Measurements from ENCODE around the gene IQCE.
"Not testable (repeated sequence)": the region's sequence is repeated elsewhere in the genome, so short reads cannot be mapped to it uniquely, and the experiment has no call there.

Gene IQCE

DNA sequence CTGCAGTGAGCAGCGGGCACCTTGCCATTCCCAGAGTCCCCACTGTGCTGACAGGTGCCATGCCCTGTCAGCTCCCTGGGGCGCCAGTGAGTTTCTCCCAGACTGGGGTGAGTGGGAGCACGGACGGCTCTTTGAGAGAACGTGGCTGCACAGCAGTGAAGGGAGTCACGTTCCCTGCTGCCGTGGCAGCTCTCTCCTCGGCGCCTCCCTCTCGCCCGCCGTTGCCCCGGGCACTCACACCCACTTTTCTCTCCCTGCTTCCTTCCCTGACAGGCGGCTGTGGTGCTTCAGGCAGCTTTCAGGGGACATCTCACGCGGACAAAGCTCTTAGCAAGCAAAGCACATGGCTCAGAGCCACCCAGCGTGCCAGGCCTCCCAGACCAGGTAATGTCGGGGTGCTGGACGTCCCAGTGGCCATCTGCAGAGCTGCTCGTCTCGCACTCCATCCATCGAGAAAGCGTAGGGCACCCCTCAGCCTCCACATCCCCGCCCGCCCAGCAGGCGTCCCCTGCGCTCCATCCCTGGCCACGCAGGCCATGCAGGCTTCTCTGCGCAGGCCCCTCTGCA, 45.9 kb downstream of the IQCE start:
- Histone ChIP-seq H3K27me3 (ENCODE audit: control insufficient read depth, insufficient read depth, low read length) (no peaks in the 10 kb centered on the region), H3K4me3 (ENCODE audit: low read length) (no peak overlapping the region), H3K27ac (ENCODE audit: low read length) (no peak overlapping the region), H3K4me1 (ENCODE audit: control insufficient read depth, low read depth, low read length) (no peaks in the 10 kb centered on the region), H3K9me3 (ENCODE audit: control insufficient read depth, low read depth, low read length) (no peaks in the 10 kb centered on the region), H3K36me3 (ENCODE audit: control insufficient read depth, low read depth, low read length) (no peaks in the 10 kb centered on the region), H3K9ac (ENCODE audit: low read length) (no peak overlapping the region)

DNA sequence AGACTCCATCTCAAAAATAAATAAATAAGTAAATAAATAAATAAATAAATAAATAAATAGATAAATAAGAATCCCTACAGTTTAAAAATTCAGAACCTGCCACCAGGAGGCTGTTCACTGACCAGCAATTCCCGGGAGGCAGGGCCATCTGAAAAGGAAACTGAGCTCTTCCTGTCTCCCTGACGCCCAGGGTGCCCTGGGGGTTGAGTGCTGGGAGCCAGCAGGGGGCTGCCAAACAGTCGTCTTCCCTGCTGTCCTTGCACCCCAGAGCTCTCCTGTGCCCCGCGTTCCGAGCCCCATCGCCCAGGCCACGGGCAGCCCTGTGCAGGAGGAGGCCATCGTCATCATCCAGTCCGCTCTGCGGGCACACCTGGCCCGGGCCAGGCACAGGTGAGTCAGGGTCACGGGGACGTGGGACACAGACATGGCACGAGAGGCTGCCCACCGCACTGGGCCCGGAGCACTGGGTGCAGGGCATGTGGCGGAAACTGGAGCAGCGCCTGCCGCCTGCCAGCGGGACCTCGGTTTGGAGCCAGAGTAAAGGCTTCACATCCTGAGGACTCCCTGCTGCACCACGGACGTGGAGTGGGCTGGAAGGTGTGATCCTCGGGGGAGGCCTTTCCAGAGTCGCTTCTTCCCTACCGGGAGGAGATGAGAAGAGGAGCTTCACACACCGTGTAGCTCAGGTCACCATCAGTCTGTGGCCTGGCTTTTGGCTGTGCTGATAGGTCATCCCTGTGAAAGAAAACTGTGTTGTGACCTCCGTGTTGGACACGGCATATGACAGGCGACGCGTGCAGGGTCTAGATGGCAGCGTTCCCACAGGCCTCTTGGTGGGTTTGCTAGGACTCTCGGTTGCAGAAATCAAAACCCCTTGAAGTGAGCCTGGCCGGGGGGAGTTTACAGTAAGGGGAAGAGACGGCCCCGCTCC, 47.1 kb downstream of the IQCE start:
- Histone ChIP-seq H3K9ac (ENCODE audit: low read length) (no peak overlapping the region), H3K36me3 (ENCODE audit: control insufficient read depth, low read depth, low read length) (no peaks in the 10 kb centered on the region), H3K27ac (ENCODE audit: low read length) (no peak overlapping the region), H3K4me3 (ENCODE audit: low read length) (no peak overlapping the region), H3K4me1 (ENCODE audit: control insufficient read depth, low read depth, low read length) (no peaks in the 10 kb centered on the region), H3K9me3 (ENCODE audit: control insufficient read depth, low read depth, low read length) (no peaks in the 10 kb centered on the region), H3K27me3 (ENCODE audit: control insufficient read depth, insufficient read depth, low read length) (no peaks in the 10 kb centered on the region)

DNA sequence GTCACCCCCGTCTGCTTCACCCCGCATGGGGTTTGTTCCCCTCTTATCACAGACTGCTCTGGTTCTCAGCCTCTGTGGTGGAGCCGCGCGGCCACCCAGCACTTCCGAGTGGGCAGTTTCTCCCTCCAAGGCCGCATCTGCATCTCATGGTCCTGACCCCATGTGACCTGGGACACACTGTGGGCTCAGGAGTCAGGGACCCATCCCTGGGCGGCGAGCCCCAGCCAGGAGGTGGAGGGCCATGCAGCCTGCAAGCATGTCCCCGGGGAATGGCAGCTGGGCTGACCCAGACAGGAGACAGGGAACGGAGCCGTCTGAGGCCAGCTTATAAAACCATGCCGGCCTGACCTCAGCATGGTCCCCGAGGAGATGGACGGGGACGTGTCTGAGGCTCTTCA, 47.8 kb downstream of the IQCE start:
- Histone ChIP-seq H3K9ac (ENCODE audit: low read length) (no peak overlapping the region), H3K4me1 (ENCODE audit: control insufficient read depth, low read depth, low read length) (no peaks in the 10 kb centered on the region), H3K9me3 (ENCODE audit: control insufficient read depth, low read depth, low read length) (no peaks in the 10 kb centered on the region), H3K4me3 (ENCODE audit: low read length) (no peak overlapping the region), H3K27ac (ENCODE audit: low read length) (no peak overlapping the region), H3K36me3 (ENCODE audit: control insufficient read depth, low read depth, low read length) (no peaks in the 10 kb centered on the region), H3K27me3 (ENCODE audit: control insufficient read depth, insufficient read depth, low read length) (no peaks in the 10 kb centered on the region)

DNA sequence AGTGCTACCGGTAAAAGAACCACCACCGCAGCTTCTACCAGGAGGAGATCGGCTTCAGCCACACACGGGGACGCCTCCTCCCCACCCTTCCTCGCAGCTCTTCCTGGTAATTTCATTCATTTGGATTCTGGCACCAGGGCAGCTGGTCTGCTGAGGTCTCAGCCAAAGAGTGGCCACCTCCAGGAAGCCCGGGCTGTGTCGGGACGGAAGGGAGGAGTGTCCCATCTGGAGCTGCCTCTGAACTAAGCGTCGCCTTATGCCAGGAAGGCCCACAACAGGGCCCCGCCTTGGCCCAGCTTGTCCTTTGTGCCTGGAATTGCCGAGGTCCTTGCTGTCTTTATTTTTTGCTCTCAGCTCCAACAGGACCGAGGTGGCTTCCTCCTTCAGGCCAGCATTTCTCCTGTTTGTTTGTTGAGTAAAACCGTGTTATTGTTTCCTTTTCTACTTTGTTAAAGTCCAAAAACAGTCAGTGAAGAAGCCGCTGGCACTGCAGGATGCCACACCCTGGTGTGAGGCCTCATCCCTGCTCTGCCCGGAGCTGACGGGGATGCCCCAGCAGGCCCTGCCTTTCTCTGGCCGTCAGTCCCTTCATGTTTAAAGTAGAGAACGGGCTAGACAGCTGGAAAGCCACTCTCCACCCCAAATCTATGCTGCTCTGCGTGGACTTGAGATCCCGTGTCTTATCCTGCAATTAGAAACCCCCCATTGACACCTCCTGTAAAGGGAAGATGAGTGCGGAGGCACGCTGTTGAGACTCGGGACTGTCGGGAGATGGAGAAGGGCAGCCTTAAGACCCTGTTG, 48.5 kb downstream of the IQCE start:
- Histone ChIP-seq H3K4me3 (ENCODE audit: low read length) (no peak overlapping the region), H3K9me3 (ENCODE audit: control insufficient read depth, low read depth, low read length) (no peaks in the 10 kb centered on the region), H3K4me1 (ENCODE audit: control insufficient read depth, low read depth, low read length) (no peaks in the 10 kb centered on the region), H3K9ac (ENCODE audit: low read length) (no peak overlapping the region), H3K36me3 (ENCODE audit: control insufficient read depth, low read depth, low read length) (no peaks in the 10 kb centered on the region), H3K27me3 (ENCODE audit: control insufficient read depth, insufficient read depth, low read length) (no peaks in the 10 kb centered on the region), H3K27ac (ENCODE audit: low read length) (no peak overlapping the region)

DNA sequence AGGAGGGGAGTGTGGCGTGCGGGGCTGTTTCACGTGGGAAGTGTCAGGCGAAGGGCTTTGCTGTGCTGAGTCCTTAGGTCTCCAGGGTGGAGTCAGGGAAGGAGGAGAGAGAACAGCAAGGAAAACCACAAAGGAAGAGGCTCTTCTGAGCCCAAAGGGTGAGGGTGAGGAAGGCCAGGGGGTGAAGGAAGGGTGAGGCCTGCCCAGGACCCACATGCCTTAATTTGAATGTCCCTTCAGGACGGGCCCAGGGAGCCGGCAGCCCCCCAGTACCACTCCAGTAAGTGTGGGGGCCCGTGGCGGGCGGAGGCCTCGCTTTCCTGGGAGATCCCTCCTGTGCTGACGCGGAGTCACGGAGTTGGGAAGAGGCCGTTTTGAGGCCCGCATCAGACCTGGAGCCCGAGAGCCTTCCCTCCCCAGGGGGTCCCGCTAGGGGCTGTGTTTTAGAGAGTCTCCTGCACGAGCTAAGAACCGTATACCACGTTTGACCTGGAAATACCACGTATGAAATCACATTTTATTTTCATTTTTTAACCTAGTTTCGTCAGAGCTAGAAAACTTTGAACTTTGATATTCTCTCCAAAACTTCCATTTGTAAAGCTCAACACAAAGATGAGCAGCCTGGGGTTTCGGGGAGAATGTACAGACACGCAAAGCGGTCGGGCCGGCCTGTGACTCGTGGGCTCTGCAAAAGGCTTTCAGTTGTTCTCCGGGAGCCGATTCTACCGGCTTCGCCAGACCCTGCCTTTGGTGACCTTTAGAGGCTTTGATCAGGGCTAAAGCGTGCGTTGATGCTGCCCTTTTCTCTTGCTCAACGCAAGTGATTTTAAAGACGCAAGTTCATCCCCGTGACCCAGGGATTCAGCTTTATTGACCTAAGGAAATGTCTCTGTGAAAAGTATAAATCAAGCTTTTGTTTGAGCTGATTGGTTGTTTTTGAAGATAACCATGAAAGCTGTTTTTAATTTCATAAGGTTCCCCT, 49.4 kb downstream of the IQCE start:
- Histone ChIP-seq H3K4me1 (ENCODE audit: control insufficient read depth, low read depth, low read length) (peaks cover 6% of the 10 kb centered on the region), H3K27me3 (ENCODE audit: control insufficient read depth, insufficient read depth, low read length) (no peaks in the 10 kb centered on the region), H3K4me3 (ENCODE audit: low read length) (no peak overlapping the region), H3K9ac (ENCODE audit: low read length) (no peak overlapping the region), H3K36me3 (ENCODE audit: control insufficient read depth, low read depth, low read length) (no peaks in the 10 kb centered on the region), H3K9me3 (ENCODE audit: control insufficient read depth, low read depth, low read length) (no peaks in the 10 kb centered on the region), H3K27ac (ENCODE audit: low read length) (no peak overlapping the region)

DNA sequence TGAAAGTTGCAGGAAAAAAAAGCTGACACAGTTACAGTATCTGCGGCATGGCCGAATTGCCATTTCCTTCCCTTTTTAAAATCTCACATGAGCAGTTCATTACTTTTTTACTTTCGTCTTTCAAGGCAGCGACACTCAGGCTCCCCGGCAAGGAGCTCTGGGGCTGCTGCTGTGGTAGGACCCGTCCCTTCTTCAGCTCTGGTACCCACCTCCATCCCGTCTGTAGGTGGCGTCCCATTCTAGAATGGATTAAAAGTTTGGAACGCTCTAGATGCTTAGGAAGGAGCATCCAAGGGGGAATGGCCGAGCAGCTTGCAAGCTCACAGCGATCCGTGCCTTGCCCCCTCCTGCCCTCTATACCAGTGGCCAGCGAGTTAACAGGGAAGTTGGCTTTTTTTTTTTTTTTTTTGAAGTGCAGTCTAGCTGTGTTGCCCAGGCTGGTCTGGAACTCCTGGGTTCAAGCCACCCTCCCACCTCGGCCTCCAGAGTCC, 50.2 kb downstream of the IQCE start:
- Histone ChIP-seq H3K27ac (ENCODE audit: low read length) (no peak overlapping the region), H3K36me3 (ENCODE audit: control insufficient read depth, low read depth, low read length) (no peaks in the 10 kb centered on the region), H3K9ac (ENCODE audit: low read length) (no peak overlapping the region), H3K27me3 (ENCODE audit: control insufficient read depth, insufficient read depth, low read length) (no peaks in the 10 kb centered on the region), H3K9me3 (ENCODE audit: control insufficient read depth, low read depth, low read length) (no peaks in the 10 kb centered on the region), H3K4me3 (ENCODE audit: low read length) (no peak overlapping the region), H3K4me1 (ENCODE audit: control insufficient read depth, low read depth, low read length) (peaks cover 6% of the 10 kb centered on the region)

DNA sequence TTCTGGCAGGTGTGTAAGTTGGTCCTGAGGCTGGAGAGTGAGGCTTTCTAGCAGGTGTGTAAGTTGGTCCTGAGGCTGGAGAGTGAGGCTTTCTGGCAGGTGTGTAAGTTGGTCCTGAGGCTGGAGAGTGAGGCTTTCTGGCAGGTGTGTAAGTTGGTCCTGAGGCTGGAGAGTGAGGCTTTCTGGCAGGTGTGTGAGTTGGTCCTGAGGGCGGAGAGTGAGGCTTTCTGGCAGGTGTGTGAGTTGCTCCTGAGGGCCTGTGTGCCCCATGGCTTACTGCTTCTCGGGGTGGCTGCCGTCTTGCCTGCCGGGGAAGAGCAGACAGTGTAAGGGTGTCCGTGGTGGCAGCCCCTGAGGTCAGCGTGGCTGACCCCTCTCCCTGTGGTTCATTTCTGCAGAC, 50.9 kb downstream of the IQCE start:
- H3K36me3 ChIP-seq (ENCODE audit: control insufficient read depth, low read depth, low read length); H3K9ac ChIP-seq (ENCODE audit: low read length); H3K4me3 ChIP-seq (ENCODE audit: low read length); H3K9me3 ChIP-seq (ENCODE audit: control insufficient read depth, low read depth, low read length); H3K4me1 ChIP-seq (ENCODE audit: control insufficient read depth, low read depth, low read length); H3K27me3 ChIP-seq (ENCODE audit: control insufficient read depth, insufficient read depth, low read length); H3K27ac ChIP-seq (ENCODE audit: low read length): not testable (repeated sequence)

DNA sequence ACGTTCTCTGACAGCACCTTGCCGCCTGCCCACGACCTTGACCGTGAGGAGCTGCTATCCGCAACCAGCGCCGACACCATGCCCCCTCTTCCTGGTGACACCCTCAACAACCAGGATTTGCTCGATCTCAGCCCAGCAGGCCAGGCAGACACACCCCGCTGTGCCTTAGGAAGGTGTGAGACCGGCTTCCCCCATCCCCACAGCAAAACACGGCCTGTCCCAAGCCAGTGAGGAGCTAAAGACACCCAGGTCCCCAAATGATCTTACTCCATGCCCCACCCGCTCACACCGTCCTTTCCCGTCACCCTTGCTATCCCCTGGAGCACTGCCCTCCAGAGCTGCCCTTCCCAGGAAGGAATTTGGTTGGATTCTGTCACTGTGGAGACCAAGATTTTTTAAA, 51.7 kb downstream of the IQCE start:
- Histone ChIP-seq H3K4me3 (ENCODE audit: low read length) (no peak overlapping the region), H3K36me3 (ENCODE audit: control insufficient read depth, low read depth, low read length) (no peaks in the 10 kb centered on the region)

DNA sequence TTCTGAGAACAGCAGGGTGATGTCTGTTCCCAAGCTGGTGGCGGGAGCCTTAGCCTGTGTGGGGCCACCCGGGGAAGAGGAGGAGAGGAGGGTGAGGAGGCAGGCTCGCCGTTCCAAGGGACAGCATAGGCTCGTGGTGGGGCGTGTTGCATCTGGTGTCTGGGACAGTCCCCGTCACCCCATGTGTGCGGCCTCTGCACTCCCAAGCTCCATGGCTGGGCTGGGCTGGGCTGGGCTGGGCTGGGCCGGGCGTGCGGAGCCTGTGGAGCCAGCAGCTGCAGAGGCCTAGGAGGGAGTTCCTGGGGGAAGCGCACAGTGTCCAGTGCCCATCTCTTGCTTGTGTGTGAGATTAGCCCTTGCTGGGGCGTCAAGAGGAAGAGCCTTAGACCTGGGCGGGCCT, 52.1 kb downstream of the IQCE start:
- Histone ChIP-seq H3K4me1 (ENCODE audit: control insufficient read depth, low read depth, low read length) (peaks cover 6% of the 10 kb centered on the region), H3K27ac (ENCODE audit: low read length) (no peak overlapping the region), H3K9me3 (ENCODE audit: control insufficient read depth, low read depth, low read length) (no peaks in the 10 kb centered on the region), H3K27me3 (ENCODE audit: control insufficient read depth, insufficient read depth, low read length) (no peaks in the 10 kb centered on the region), H3K4me3 (ENCODE audit: low read length) (no peak overlapping the region), H3K36me3 (ENCODE audit: control insufficient read depth, low read depth, low read length) (no peaks in the 10 kb centered on the region), H3K9ac (ENCODE audit: low read length) (no peak overlapping the region)

More for the DNA sequence above, 51.7 kb downstream of the IQCE start:
- no peaks in the 10 kb centered on the region for H3K9me3 ChIP-seq (ENCODE audit: control insufficient read depth, low read depth, low read length)
- H3K27ac ChIP-seq (ENCODE audit: low read length): no peak overlapping the region
- no peak overlapping the region for H3K9ac ChIP-seq (ENCODE audit: low read length)
- no peaks in the 10 kb centered on the region for H3K27me3 ChIP-seq (ENCODE audit: control insufficient read depth, insufficient read depth, low read length)
- H3K4me1 ChIP-seq (ENCODE audit: control insufficient read depth, low read depth, low read length): peaks cover 6% of the 10 kb centered on the region

DNA sequence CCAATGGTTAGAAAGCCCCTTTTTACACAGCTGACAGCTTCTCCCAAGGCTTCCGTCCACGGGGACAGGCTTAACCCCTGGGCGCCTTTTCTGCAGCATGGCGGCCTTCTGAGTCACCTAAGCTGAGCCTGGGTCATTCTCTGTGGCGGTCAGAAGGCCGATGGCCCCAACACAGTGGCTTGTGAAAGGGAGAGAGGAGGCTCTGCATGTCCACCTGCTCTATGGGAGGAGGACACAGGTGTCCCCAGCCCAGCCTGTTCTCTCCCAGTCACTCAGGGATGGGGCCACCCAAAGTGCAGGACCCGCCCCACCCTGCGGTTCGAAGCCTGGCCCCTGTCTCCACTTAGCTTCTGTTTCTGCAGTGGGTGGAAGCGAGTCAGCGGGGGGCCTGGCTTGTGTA, 52.6 kb downstream of the IQCE start:
- Histone ChIP-seq H3K9ac (ENCODE audit: low read length) (no peak overlapping the region), H3K27me3 (ENCODE audit: control insufficient read depth, insufficient read depth, low read length) (no peaks in the 10 kb centered on the region), H3K9me3 (ENCODE audit: control insufficient read depth, low read depth, low read length) (no peaks in the 10 kb centered on the region), H3K4me1 (ENCODE audit: control insufficient read depth, low read depth, low read length) (peaks cover 6% of the 10 kb centered on the region), H3K27ac (ENCODE audit: low read length) (no peak overlapping the region), H3K4me3 (ENCODE audit: low read length) (no peak overlapping the region), H3K36me3 (ENCODE audit: control insufficient read depth, low read depth, low read length) (no peaks in the 10 kb centered on the region)

DNA sequence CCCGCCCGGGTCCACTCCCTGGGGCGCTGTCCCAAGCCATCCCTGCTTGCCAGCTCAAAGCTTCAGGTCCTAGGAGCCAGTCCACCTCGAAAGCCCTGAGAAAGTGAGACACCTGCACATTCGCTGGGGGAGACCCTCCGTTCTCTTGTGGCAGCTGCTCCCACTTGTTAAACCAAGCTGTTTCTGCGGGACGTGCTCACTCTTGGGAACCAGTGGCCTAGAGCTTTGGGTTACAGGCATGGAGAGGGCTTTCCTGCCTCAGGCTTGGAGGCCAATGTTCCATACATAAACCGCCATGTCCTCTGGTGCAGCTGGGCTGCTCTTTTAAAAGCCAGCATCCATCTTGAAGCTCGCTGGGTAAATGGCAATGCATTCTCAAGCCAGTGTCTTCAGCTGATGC, 53.1 kb downstream of the IQCE start:
- Histone ChIP-seq H3K4me1 (ENCODE audit: control insufficient read depth, low read depth, low read length) (peaks cover 9% of the 10 kb centered on the region), H3K4me3 (ENCODE audit: low read length) (no peak overlapping the region), H3K27me3 (ENCODE audit: control insufficient read depth, insufficient read depth, low read length) (no peaks in the 10 kb centered on the region), H3K9me3 (ENCODE audit: control insufficient read depth, low read depth, low read length) (no peaks in the 10 kb centered on the region), H3K9ac (ENCODE audit: low read length) (no peak overlapping the region), H3K36me3 (ENCODE audit: control insufficient read depth, low read depth, low read length) (no peaks in the 10 kb centered on the region), H3K27ac (ENCODE audit: low read length) (no peak overlapping the region)

Data from iPS-18a (cell line).